D341Med (cell line): ENCODE measurements around the gene OR1D5.
"Not testable (repeated sequence)": the region's sequence is repeated elsewhere in the genome, so short reads cannot be mapped to it uniquely, and the experiment has no call there.

Experiments
- DNase-seq: peaks from one replicate; pipeline ENCODE4 v3.0.0; 2012; ENCODE audit warnings: low spot score

OR1D5 gene

GRCh38 chr17:3063507-3063906 lies at the start of gene OR1D5:
TSS of gene OR1D5 (minus strand) at chr17:3063607. CDS start at chr17:3063607, 0 bp downstream.
- DNase-seq, result not testable (repeated sequence)

- DNase-seq, result no peak
Observed at GRCh38 chr17:3104322-3104721, 40.9 kb upstream of the OR1D5 start, which contains the start of gene OR1D2. TSS of gene OR1D2 (minus strand) at chr17:3104422. CDS start at chr17:3092996, 11,426 bp downstream.

- DNase-seq, result not testable (repeated sequence)
Observed at GRCh38 chr17:3073850-3074249, 10.4 kb upstream of the OR1D5 start.

- not testable (repeated sequence) for DNase-seq
Observed at GRCh38 chr17:3065192-3065591, 1.8 kb upstream of the OR1D5 start.

GRCh38 chr17:3062824-3063377 lies 506 bp downstream of the OR1D5 start:
- not testable (repeated sequence) for DNase-seq

- not testable (repeated sequence) for DNase-seq
Observed at GRCh38 chr17:3054868-3055267, 8.5 kb downstream of the OR1D5 start.

- DNase-seq, result no peak
Observed at GRCh38 chr17:3049705-3050295, 13.6 kb downstream of the OR1D5 start.

- peak; percentile 85 for DNase-seq
Observed at GRCh38 chr17:3048727-3049471, 14.5 kb downstream of the OR1D5 start.

- no peak for DNase-seq
Observed at GRCh38 chr17:3046753-3047152, 16.7 kb downstream of the OR1D5 start.

GRCh38 chr17:3043737-3044365 lies 19.6 kb downstream of the OR1D5 start:
- DNase-seq, result peak; percentile 4

- no peak for DNase-seq
Observed at GRCh38 chr17:3040882-3041281, 22.5 kb downstream of the OR1D5 start.

- DNase-seq, result no peak
Observed at GRCh38 chr17:3039736-3040135, 23.7 kb downstream of the OR1D5 start.

GRCh38 chr17:3038941-3039340 lies 24.5 kb downstream of the OR1D5 start:
- DNase-seq, result no peak

GRCh38 chr17:3037259-3037658 lies 26.1 kb downstream of the OR1D5 start:
- DNase-seq, result no peak

- no peak for DNase-seq
Observed at GRCh38 chr17:3036800-3037199, 26.6 kb downstream of the OR1D5 start.

GRCh38 chr17:3035968-3036280 lies 27.5 kb downstream of the OR1D5 start:
- DNase-seq, result no peak

GRCh38 chr17:3035256-3035967 lies 28.0 kb downstream of the OR1D5 start:
- no peak for DNase-seq

- DNase-seq, result no peak
Observed at GRCh38 chr17:3034578-3034920, 28.9 kb downstream of the OR1D5 start.

- no peak for DNase-seq
Observed at GRCh38 chr17:3033741-3034577, 29.4 kb downstream of the OR1D5 start.

GRCh38 chr17:3033248-3033640 lies 30.2 kb downstream of the OR1D5 start:
- no peak for DNase-seq
